Stimulated activated CD4-positive, alpha-beta T cell treated with anti-CD3 and anti-CD28 coated beads, Interleukin-1b, Interleukin-23, amount 100 ng/mL, for 48 hours (primary cell): ENCODE results near the gene CBFA2T3.

Source experiments
- DNase-seq: peaks from one replicate; pipeline ENCODE4 v3.0.0-alpha.2; 2020

The CBFA2T3 gene

GRCh38 chr16:88957887-88958577 is 19.0 kb downstream of the CBFA2T3 start:
- DNase-seq = peak; percentile 19

- no peak for DNase-seq
Observed at GRCh38 chr16:88957433-88957767, 19.6 kb downstream of the CBFA2T3 start.

DNA sequence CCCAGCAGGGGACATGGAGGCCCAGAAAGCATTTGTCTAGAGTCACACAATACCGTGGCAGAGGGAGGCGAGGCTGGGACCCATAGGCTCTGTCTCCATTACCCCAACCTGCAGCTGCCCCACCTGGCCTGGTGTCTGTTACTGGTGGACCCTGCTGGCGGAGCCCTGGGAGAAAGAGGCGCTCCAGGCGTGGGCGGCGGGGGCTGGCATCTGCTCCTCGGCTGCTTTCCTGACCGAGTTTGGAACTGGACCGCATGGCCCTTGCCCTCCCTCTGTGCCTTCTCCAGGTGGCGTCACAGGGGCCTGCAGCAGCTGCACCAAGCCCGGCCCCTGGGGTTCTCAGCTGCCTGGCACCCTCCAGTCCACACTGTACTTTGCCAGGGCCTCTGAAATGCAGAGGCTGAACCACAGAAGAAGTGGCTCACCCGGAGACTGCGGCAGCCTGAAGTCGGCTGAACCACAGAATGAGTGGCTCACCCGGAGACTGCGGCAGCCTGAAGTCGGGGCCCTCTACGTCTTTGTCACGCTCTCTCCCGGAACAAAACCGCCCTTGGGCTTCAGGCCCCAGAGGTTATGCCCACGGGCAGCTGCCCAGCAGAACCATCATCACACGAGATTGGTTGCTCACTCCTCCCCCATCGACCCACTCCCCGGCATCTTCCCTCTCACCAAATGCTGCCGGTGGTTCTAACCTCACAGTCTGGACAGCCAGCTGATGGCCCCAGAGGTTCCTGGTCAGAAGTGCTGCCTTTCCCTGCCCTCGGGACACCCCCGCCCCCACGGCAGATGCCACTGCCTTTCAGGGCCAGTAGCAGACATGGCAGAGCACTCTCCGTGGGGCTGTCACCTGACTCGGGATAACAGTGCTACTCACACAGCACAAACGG is 20.2 kb downstream of the CBFA2T3 start:
- no peak for DNase-seq

GRCh38 chr16:88955906-88956305 is 21.1 kb downstream of the CBFA2T3 start:
- DNase-seq = no peak

GRCh38 chr16:88953003-88953690 is 23.9 kb downstream of the CBFA2T3 start:
- DNase-seq = no peak

DNA sequence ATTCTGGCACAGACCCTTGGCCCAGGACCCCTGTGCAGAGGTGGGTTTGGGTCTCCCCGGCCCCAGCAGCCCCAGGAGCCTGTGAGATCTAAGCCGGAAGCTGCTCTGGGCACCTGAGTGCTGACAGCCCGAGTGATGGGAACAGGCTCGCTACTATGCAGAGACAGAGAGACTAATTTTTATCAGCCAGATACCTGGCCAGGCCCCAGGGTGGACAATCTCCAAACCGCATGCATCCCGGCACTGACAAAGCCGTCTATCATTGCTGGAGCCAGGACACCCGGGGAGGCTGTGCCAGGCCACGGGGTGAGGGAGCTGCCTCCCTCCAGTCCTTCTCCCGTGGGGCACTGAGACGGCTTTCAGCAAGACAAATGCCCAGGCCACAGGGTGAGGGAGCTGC is 25.0 kb downstream of the CBFA2T3 start:
- no peak for DNase-seq

GRCh38 chr16:88951501-88951900 is 25.5 kb downstream of the CBFA2T3 start:
- no peak for DNase-seq

DNA sequence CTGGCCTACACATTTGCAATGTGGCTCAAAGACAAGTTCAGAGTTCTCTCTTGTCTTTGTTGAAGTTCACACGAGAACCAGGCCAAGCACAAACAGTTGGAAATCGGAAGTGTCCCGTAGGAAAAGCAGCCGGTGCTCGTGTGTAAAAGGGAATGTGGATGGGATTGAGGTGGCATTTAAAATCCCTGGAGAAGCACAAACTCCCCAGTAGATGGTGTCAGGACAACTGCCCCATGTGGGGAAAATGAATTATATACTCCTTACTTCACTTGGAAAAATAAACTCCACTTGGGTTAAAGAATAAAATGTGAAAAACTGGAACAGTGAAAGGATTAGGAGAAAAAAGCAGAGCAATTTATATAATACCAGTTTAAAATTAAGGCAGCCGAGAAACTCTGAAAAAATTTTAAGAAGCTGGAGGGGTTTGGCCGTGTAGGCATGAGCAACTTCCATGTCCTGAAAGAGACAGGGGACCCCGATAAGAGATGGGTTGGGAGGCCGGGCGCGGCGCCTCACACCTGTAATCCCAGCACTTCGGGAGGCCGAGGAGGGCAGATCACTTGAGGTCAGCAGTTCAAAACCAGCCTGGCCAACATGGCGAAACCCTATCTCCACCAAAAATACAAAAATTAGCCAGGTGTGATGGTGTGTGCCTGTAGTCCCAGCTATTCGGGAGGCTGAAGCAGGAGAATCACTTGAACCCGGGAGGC is 28.1 kb downstream of the CBFA2T3 start:
- no peak for DNase-seq

GRCh38 chr16:88945473-88945872 is 31.5 kb downstream of the CBFA2T3 start:
- no peak for DNase-seq

- no peak for DNase-seq
Observed at GRCh38 chr16:88943741-88944140, 33.3 kb downstream of the CBFA2T3 start.

- DNase-seq = no peak
Observed at GRCh38 chr16:88943131-88943664, 33.8 kb downstream of the CBFA2T3 start.

GRCh38 chr16:88941913-88942909 is 34.8 kb downstream of the CBFA2T3 start:
- DNase-seq = peak; percentile 57

- DNase-seq = no peak
Observed at GRCh38 chr16:88940862-88941817, 35.9 kb downstream of the CBFA2T3 start.

GRCh38 chr16:88939972-88940861 is 36.8 kb downstream of the CBFA2T3 start:
- DNase-seq = no peak

- DNase-seq = no peak
Observed at GRCh38 chr16:88939245-88939971, 37.6 kb downstream of the CBFA2T3 start.

- no peak for DNase-seq
Observed at GRCh38 chr16:88938777-88939244, 38.2 kb downstream of the CBFA2T3 start.

DNA sequence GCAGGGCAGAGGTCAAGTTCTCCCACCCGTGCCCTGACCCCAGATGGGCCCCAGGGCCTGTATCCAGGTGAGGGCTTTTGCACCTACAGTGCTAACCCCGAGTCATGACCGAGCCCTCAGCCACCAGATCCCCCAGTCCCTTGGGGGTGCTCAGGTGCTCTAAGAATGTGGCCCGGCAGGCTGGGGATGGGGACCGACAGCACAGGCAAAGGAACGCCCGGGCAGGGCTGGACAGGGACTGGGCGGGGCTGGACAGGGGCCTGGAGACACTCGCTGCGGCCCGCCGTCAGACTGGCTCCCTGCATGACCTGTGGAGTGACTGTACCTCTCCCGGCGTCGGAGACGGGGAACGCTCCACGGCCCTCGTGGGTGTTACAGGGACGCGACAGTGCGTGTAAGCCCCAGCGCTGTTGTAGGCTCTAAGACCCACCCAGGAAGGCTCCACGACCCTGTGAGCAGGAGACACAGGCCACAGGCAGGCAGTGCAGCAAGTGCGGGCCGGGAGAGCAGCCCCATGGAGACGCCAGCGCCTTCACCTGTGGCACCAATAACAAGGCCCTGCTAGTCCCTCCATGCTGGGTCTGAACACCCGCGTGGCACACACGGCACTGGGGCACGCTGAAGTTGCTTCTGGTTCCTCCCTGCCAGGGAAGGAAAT is 38.8 kb downstream of the CBFA2T3 start:
- DNase-seq = no peak

DNA sequence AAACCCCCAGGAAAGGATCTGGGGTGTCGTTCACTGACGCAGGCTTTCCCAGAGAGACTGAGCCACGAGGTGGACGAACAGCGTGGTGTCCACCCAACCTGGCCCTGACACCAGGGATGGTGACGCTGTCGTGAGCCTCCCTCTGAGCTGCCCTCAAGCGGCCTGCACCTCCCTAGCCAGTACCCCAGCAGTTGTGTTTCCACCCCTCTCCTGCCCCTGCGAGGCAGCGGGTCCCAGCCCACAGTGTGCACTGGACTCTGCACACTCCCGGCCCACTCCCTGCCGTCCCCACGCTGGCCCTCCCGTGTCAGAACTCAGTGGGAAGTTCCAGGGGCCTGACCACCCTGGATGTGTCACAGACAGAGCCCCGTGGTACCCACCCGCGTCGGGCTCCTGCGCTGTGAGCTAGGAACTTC is 39.8 kb downstream of the CBFA2T3 start:
- no peak for DNase-seq
